Caco-2 (cell line): ENCODE data around the gene SDCCAG8. TPM values are rescaled to one million over a fixed set of nuclear protein-coding genes. Genes with fewer than 3 reads are reported as not detected.

Experiments
- BruUV-seq: library from RNA; stranded (reverse); fragments of 400-500 nt; replicated peaks from 2 replicates; lab custom pipeline; 2021; lab: Mats Ljungman, UMichigan
- CTCF ChIA-PET: fragments of 300-600 bp; sonication (Branson Sonifier 250); formaldehyde crosslinking; loops from one replicate; lab custom pipeline; 2022; ENCODE audit warnings: antibody characterized with exemption; lab: Charles Lee
- POLR2A ChIA-PET: fragments of 300-600 bp; sonication (Branson Sonifier 250); formaldehyde crosslinking; loops from one replicate; lab custom pipeline; 2022; ENCODE audit warnings: antibody characterized with exemption; lab: Charles Lee
- DNase-seq, 2 experiments: peaks; one replicate each; pipeline versions ENCODE4 v3.0.0 to v3.0.0-alpha.2; 2020 to 2022
- H3K27me3 ChIP-seq: replicated peaks from 2 replicates; pipeline ENCODE4 v1.6.0; 2011; ENCODE audit warnings: low read length; ENCODE audit not compliant: control insufficient read depth, insufficient read depth
- H3K36me3 ChIP-seq: 2 replicates; pipeline ENCODE4 v1.5.1; 2011; ENCODE audit warnings: low read length; ENCODE audit not compliant: control insufficient read depth, insufficient read depth
- H3K4me1 ChIP-seq: fragments of 250-450 bp; sonication (Bioruptor Pico); 2 replicates; pipeline ENCODE4 v1.5.1; 2020; ENCODE audit warnings: mild to moderate bottlenecking
- H3K4me3 ChIP-seq: 2 replicates; pipeline ENCODE4 v1.5.1; 2011; ENCODE audit warnings: low read depth, mild to moderate bottlenecking, control low read depth, low read length
- H3K9me3 ChIP-seq: fragments of 250-450 bp; sonication (Bioruptor Pico); 2 replicates; pipeline ENCODE4 v1.5.1; 2020; ENCODE audit warnings: mild to moderate bottlenecking, moderate library complexity
- H3K27ac Mint-ChIP-seq: one replicate; pipeline ENCODE4 v1.8.0; 2022; ENCODE audit warnings: mixed read lengths; ENCODE audit not compliant: unreplicated experiment
- H3K27me3 Mint-ChIP-seq: one replicate; pipeline ENCODE4 v1.8.0; 2022; ENCODE audit warnings: mixed read lengths; ENCODE audit not compliant: insufficient read depth, unreplicated experiment
- H3K36me3 Mint-ChIP-seq: one replicate; pipeline ENCODE4 v1.8.0; 2022; ENCODE audit warnings: mild to moderate bottlenecking, mixed read lengths; ENCODE audit not compliant: insufficient read depth, unreplicated experiment
- H3K4me1 Mint-ChIP-seq: one replicate; pipeline ENCODE4 v1.8.0; 2022; ENCODE audit warnings: low read depth, mixed read lengths; ENCODE audit not compliant: unreplicated experiment
- H3K4me3 Mint-ChIP-seq: one replicate; pipeline ENCODE4 v1.8.0; 2022; ENCODE audit warnings: mild to moderate bottlenecking, moderate library complexity, mixed read lengths; ENCODE audit not compliant: unreplicated experiment
- H3K9me3 Mint-ChIP-seq: one replicate; pipeline ENCODE4 v1.8.0; 2022; ENCODE audit warnings: mixed read lengths; ENCODE audit not compliant: unreplicated experiment
- CTCF ChIP-seq, 2 experiments: fragments of 200-600 bp in 1 of 2; IDR thresholded peaks; 1 replicate in 1 of 2; 2 replicates in 1 of 2; pipeline versions ENCODE4 v1.5.1 to v1.8.0; 2011 to 2022; ENCODE audit warnings: antibody characterized with exemption in 1 of 2, control low read depth in 1 of 2, inconsistent platforms in 1 of 2, low read depth in 1 of 2, low read length in 1 of 2, mild to moderate bottlenecking in 1 of 2, moderate library complexity in 1 of 2; ENCODE audit not compliant: insufficient read depth in 1 of 2, severe bottlenecking in 1 of 2, unreplicated experiment in 1 of 2
- intact Hi-C: fragments of 100-400 bp; cut with micrococcal nuclease; formaldehyde crosslinking; loops from one replicate; pipeline ENCODE4 v1.10.0; 2022; ENCODE audit not compliant: unreplicated experiment
- total RNA-seq: library from RNA; stranded (reverse); gene quantifications from 2 replicates; pipeline ENCODE4 v1.2.3, GENCODE V29; 2022

SDCCAG8 gene
- total RNA-seq, 1 experiment from 2014 or later: 23.0 TPM

- POLR2A ChIA-PET: no interaction called here
- CTCF ChIA-PET: no interaction called here
- Mint-ChIP-seq H3K27me3 (no peaks in the 10 kb centered on the region), H3K27ac (no peak overlapping the region), H3K4me3 (no peak overlapping the region), H3K36me3 (no peaks in the 10 kb centered on the region), H3K9me3 (no peaks in the 10 kb centered on the region), H3K4me1 (no peaks in the 10 kb centered on the region)
- Histone ChIP-seq H3K4me3 (no peak overlapping the region), H3K27me3 (no peaks in the 10 kb centered on the region), H3K9me3 (no peaks in the 10 kb centered on the region), H3K4me1 (no peaks in the 10 kb centered on the region), H3K36me3 (no peaks in the 10 kb centered on the region)
- no TSS peak for BruUV-seq
- intact Hi-C loops: no loop called here
- DNase-seq: no peak
- no peak for TF ChIP-seq CTCF (IDR thresholded peaks at IDR 0.05; ENCODE audit: insufficient read depth in 1 of 2, low read depth in 1 of 2, low read length in 1 of 2, severe bottlenecking in 1 of 2, unreplicated experiment in 1 of 2)
These were observed 217.6 kb downstream of the SDCCAG8 start for GRCh38 chr1:243473227-243474135.

- Mint-ChIP-seq H3K27me3 (no peaks in the 10 kb centered on the region), H3K4me1 (no peaks in the 10 kb centered on the region), H3K36me3 (no peaks in the 10 kb centered on the region), H3K9me3 (no peaks in the 10 kb centered on the region), H3K27ac (no peak overlapping the region), H3K4me3 (no peak overlapping the region)
- ChIA-PET POLR2A (no interaction called here), CTCF (no interaction called here)
- Histone ChIP-seq H3K4me1 (no peaks in the 10 kb centered on the region), H3K9me3 (no peaks in the 10 kb centered on the region), H3K27me3 (no peaks in the 10 kb centered on the region), H3K4me3 (no peak overlapping the region), H3K36me3 (no peaks in the 10 kb centered on the region)
- no TSS peak for BruUV-seq
- intact Hi-C loops: no loop called here
- no peak for TF ChIP-seq CTCF (IDR thresholded peaks at IDR 0.05; ENCODE audit: insufficient read depth in 1 of 2, low read depth in 1 of 2, low read length in 1 of 2, severe bottlenecking in 1 of 2, unreplicated experiment in 1 of 2)
- DNase-seq: no peak
These were observed 218.5 kb downstream of the SDCCAG8 start for GRCh38 chr1:243474136-243474881.

GRCh38 chr1:243474906-243475305 is 219.1 kb downstream of the SDCCAG8 start:
- POLR2A ChIA-PET: no interaction called here
- no peak for TF ChIP-seq CTCF (IDR thresholded peaks at IDR 0.05; ENCODE audit: insufficient read depth in 1 of 2, low read depth in 1 of 2, low read length in 1 of 2, severe bottlenecking in 1 of 2, unreplicated experiment in 1 of 2)
- Histone ChIP-seq H3K4me3 (no peak overlapping the region), H3K36me3 (no peaks in the 10 kb centered on the region), H3K9me3 (no peaks in the 10 kb centered on the region), H3K4me1 (no peaks in the 10 kb centered on the region), H3K27me3 (no peaks in the 10 kb centered on the region)
- DNase-seq: no peak
- no TSS peak for BruUV-seq
- no peak overlapping the region for H3K27ac Mint-ChIP-seq
- H3K36me3 Mint-ChIP-seq: no peaks in the 10 kb centered on the region
- H3K4me3 Mint-ChIP-seq: no peak overlapping the region
- H3K9me3 Mint-ChIP-seq: peaks cover 4% of the 10 kb centered on the region
- H3K4me1 Mint-ChIP-seq: no peaks in the 10 kb centered on the region
- intact Hi-C loops: no loop called here
- no peaks in the 10 kb centered on the region for H3K27me3 Mint-ChIP-seq
- CTCF ChIA-PET: no interaction called here
